ENCODE measurements around the gene PER1. TPM values are rescaled to one million over a fixed set of nuclear protein-coding genes. Genes with fewer than 3 reads are reported as not detected.
A peak's percentile ranks its signal among the peaks of the same experiment; 100 is the strongest.

Gene PER1
- 100 to 1,000 TPM; 197 to 545 (median 266) TPM for total RNA-seq

GRCh38 chr17:8152112-8152775 is at the start of gene PER1:
PER1 (minus strand) TSS chr17:8152404; CDS start chr17:8150706, 1,698 bp downstream.
- peak; percentile 96 to 99 for DNase-seq (ENCODE audit: low spot score in 2 of 2)
- 2 to 3% methylated on average over 21 to 42 of the region's 42 CpGs for WGBS, 2 donors
- TF ChIP-seq CTCF (IDR thresholded peaks at IDR 0.05): no peak
- peak in 1 of 2 donors; percentile 34 for TF ChIP-seq POLR2A (IDR thresholded peaks at IDR 0.05)
- peak within 1 kb of the TSS; percentile 71 for H3K4me3 ChIP-seq (ENCODE audit: low read depth, poor library complexity, severe bottlenecking)
- intact Hi-C loops (cut with DNase I; ENCODE audit: low total_unique reads): no loop called here

- peak; percentile 96 for DNase-seq (ENCODE audit: low spot score in 2 of 2)
- H3K4me3 ChIP-seq (ENCODE audit: low read depth, poor library complexity, severe bottlenecking): no peak overlapping the region
- TF ChIP-seq CTCF (IDR thresholded peaks at IDR 0.05): no peak
- TF ChIP-seq POLR2A (IDR thresholded peaks at IDR 0.05): peak in 1 of 2 donors; percentile 8
- 5 to 10% methylated on average over 12 of the region's 12 CpGs for WGBS, 2 donors
- intact Hi-C loops (cut with DNase I; ENCODE audit: low total_unique reads): no loop called here
These were observed 40.0 kb upstream of the PER1 start for GRCh38 chr17:8192070-8192815.

GRCh38 chr17:8190506-8190905 is 38.3 kb upstream of the PER1 start:
- intact Hi-C loops (cut with DNase I; ENCODE audit: low total_unique reads): no loop called here
- H3K4me3 ChIP-seq (ENCODE audit: low read depth, poor library complexity, severe bottlenecking): no peak overlapping the region
- TF ChIP-seq POLR2A (IDR thresholded peaks at IDR 0.05) (no peak), CTCF (IDR thresholded peaks at IDR 0.05) (no peak)
- no peak for DNase-seq (ENCODE audit: low spot score in 2 of 2)
- WGBS, 2 donors: 35 to 42% methylated on average over 6 of the region's 6 CpGs

GRCh38 chr17:8189711-8190477 is 37.7 kb upstream of the PER1 start, which contains the start of gene BORCS6:
BORCS6 (minus strand) TSS chr17:8190180; CDS start chr17:8190140, 40 bp downstream.
- intact Hi-C loops (cut with DNase I; ENCODE audit: low total_unique reads): no loop called here
- peak; percentile 98 to 99 for DNase-seq (ENCODE audit: low spot score in 2 of 2)
- peak within 1 kb of the TSS; percentile 85 for H3K4me3 ChIP-seq (ENCODE audit: low read depth, poor library complexity, severe bottlenecking)
- no peak for TF ChIP-seq POLR2A (IDR thresholded peaks at IDR 0.05)
- TF ChIP-seq CTCF (IDR thresholded peaks at IDR 0.05): no peak
- WGBS, 2 donors: 0 to 1% methylated on average over 24 to 28 of the region's 70 CpGs

GRCh38 chr17:8189041-8189710 is 37.0 kb upstream of the PER1 start:
- DNase-seq (ENCODE audit: low spot score in 2 of 2): peak in 1 of 2 donors; percentile 92
- H3K4me3 ChIP-seq (ENCODE audit: low read depth, poor library complexity, severe bottlenecking): peak overlapping the region; percentile 85
- TF ChIP-seq POLR2A (IDR thresholded peaks at IDR 0.05) (no peak), CTCF (IDR thresholded peaks at IDR 0.05) (no peak)
- WGBS, 2 donors: 1 to 3% methylated on average over 33 to 52 of the region's 67 CpGs
- intact Hi-C loops (cut with DNase I; ENCODE audit: low total_unique reads): no loop called here

All from lower leg skin (tissue), 4 donors.